NCI-H187 (cell line): ENCODE results near the gene CDK19.
"Not testable (repeated sequence)": the region's sequence is repeated elsewhere in the genome, so short reads cannot be mapped to it uniquely, and the experiment has no call there.

Experiments
- DNase-seq, 2 experiments: peaks; one replicate each; lab custom pipeline; 2025; lab: John Stamatoyannopoulos, UW

The CDK19 gene

GRCh38 chr6:110813338-110814101 lies 1.7 kb downstream of the CDK19 start:
- no peak for DNase-seq

- DNase-seq: no peak
Measured at GRCh38 chr6:110812719-110813118, 2.5 kb downstream of the CDK19 start.

- no peak for DNase-seq
Measured at GRCh38 chr6:110810896-110811586, 4.2 kb downstream of the CDK19 start.

- DNase-seq: no peak
Measured at GRCh38 chr6:110809792-110810191, 5.5 kb downstream of the CDK19 start.

GRCh38 chr6:110802175-110802574 lies 13.1 kb downstream of the CDK19 start:
- DNase-seq: not testable (repeated sequence)

- DNase-seq: no peak
Measured at GRCh38 chr6:110800839-110801196, 14.5 kb downstream of the CDK19 start.

GRCh38 chr6:110800196-110800838 lies 15.0 kb downstream of the CDK19 start:
- DNase-seq: no peak

GRCh38 chr6:110799655-110800054 lies 15.6 kb downstream of the CDK19 start:
- DNase-seq: no peak

GRCh38 chr6:110799189-110799588 lies 16.1 kb downstream of the CDK19 start:
- DNase-seq: no peak

GRCh38 chr6:110795271-110795670 lies 20.0 kb downstream of the CDK19 start:
- DNase-seq: no peak

- DNase-seq: no peak
Measured at GRCh38 chr6:110786696-110787095, 28.6 kb downstream of the CDK19 start.

GRCh38 chr6:110786271-110786670 lies 29.0 kb downstream of the CDK19 start:
- no peak for DNase-seq

GRCh38 chr6:110784610-110784979 lies 30.7 kb downstream of the CDK19 start:
- DNase-seq: no peak

GRCh38 chr6:110781522-110782214 lies 33.6 kb downstream of the CDK19 start:
- DNase-seq: no peak

GRCh38 chr6:110778333-110778732 lies 36.9 kb downstream of the CDK19 start:
- DNase-seq: no peak

- no peak for DNase-seq
Measured at GRCh38 chr6:110777636-110778035, 37.6 kb downstream of the CDK19 start.

GRCh38 chr6:110776413-110776812 lies 38.9 kb downstream of the CDK19 start:
- no peak for DNase-seq

- no peak for DNase-seq
Measured at GRCh38 chr6:110769923-110770322, 45.3 kb downstream of the CDK19 start.

- DNase-seq: no peak
Measured at GRCh38 chr6:110768057-110768456, 47.2 kb downstream of the CDK19 start.

GRCh38 chr6:110761371-110761770 lies 53.9 kb downstream of the CDK19 start:
- DNase-seq: no peak

GRCh38 chr6:110760589-110760988 lies 54.7 kb downstream of the CDK19 start:
- no peak for DNase-seq

- DNase-seq: not testable (repeated sequence)
Measured at GRCh38 chr6:110760098-110760497, 55.2 kb downstream of the CDK19 start.

GRCh38 chr6:110757926-110758325 lies 57.3 kb downstream of the CDK19 start:
- DNase-seq: no peak
